Activated CD8-positive, alpha-beta memory T cell treated with anti-CD3 and anti-CD28 coated beads, Interleukin-2, amount 50 U/mL, for 24 hours (primary cell): ENCODE results near the gene MAPK14.
A peak's percentile ranks its signal among the peaks of the same experiment; 100 is the strongest.

Experiments
- DNase-seq: peaks from one replicate; pipeline ENCODE4 v3.0.0-alpha.2; 2020; ENCODE audit errors: extremely low read depth

Gene MAPK14

GRCh38 chr6:36099869-36100483 is 72.4 kb downstream of the MAPK14 start:
- DNase-seq, result no peak

- DNase-seq, result no peak
Observed at GRCh38 chr6:36101691-36102090, 74.1 kb downstream of the MAPK14 start.

- no peak for DNase-seq
Observed at GRCh38 chr6:36102853-36103252, 75.2 kb downstream of the MAPK14 start.

GRCh38 chr6:36104836-36105235 is 77.2 kb downstream of the MAPK14 start:
- no peak for DNase-seq

- no peak for DNase-seq
Observed at GRCh38 chr6:36109092-36109491, 81.5 kb downstream of the MAPK14 start.

GRCh38 chr6:36110050-36110449 is 82.4 kb downstream of the MAPK14 start:
- no peak for DNase-seq

- no peak for DNase-seq
Observed at GRCh38 chr6:36110863-36111262, 83.3 kb downstream of the MAPK14 start.

GRCh38 chr6:36111526-36111925 is 83.9 kb downstream of the MAPK14 start:
- DNase-seq, result no peak

GRCh38 chr6:36113049-36113448 is 85.4 kb downstream of the MAPK14 start:
- DNase-seq, result no peak

GRCh38 chr6:36113703-36114102 is 86.1 kb downstream of the MAPK14 start:
- DNase-seq, result no peak

- DNase-seq, result no peak
Observed at GRCh38 chr6:36114798-36115408, 87.3 kb downstream of the MAPK14 start.

GRCh38 chr6:36115412-36115811 is 87.8 kb downstream of the MAPK14 start:
- no peak for DNase-seq

GRCh38 chr6:36116066-36116864 is 88.7 kb downstream of the MAPK14 start:
- DNase-seq, result no peak

GRCh38 chr6:36116943-36117342 is 89.3 kb downstream of the MAPK14 start:
- DNase-seq, result no peak

- no peak for DNase-seq
Observed at GRCh38 chr6:36117658-36118549, 90.3 kb downstream of the MAPK14 start.

- DNase-seq, result no peak
Observed at GRCh38 chr6:36118550-36119107, 91.0 kb downstream of the MAPK14 start.

- DNase-seq, result no peak
Observed at GRCh38 chr6:36119209-36119608, 91.6 kb downstream of the MAPK14 start.

- no peak for DNase-seq
Observed at GRCh38 chr6:36120018-36120417, 92.4 kb downstream of the MAPK14 start.

- DNase-seq, result peak; percentile 57
Observed at GRCh38 chr6:36120539-36120938, 92.9 kb downstream of the MAPK14 start.

- no peak for DNase-seq
Observed at GRCh38 chr6:36120979-36121786, 93.6 kb downstream of the MAPK14 start.
